ENCODE measurements around the gene OR6S1. TPM values are rescaled to one million over a fixed set of nuclear protein-coding genes. Genes with fewer than 3 reads are reported as not detected.

OR6S1 gene
- total and polyA plus RNA-seq, 7 experiments from 2014 or later = not detected

- Mint-ChIP-seq H3K27me3 (peaks cover 5 to 23% (median 19%) of the 10 kb centered on the region in 5 donors), H3K36me3 (peaks cover 0 to 4% (median 0%) of the 10 kb centered on the region in 5 donors), H3K4me3 (peak overlapping the region; percentile 72 to 86 (median 79)), H3K4me1 (peaks cover 23 to 53% (median 25%) of the 10 kb centered on the region in 7 donors), H3K27ac (peak overlapping the region in 8 of 9 donors; percentile 18 to 74 (median 39)), H3K9me3 (peaks cover 0 to 2% (median 0%) of the 10 kb centered on the region in 11 donors)
- Histone ChIP-seq H3K36me3 (ENCODE audit: control insufficient read depth in 2 of 3, insufficient read depth in 3 of 3, low read length in 3 of 3) (no peaks in the 10 kb centered on the region), H3K9me3 (ENCODE audit: control insufficient read depth in 2 of 3, low read length in 3 of 3) (no peaks in the 10 kb centered on the region), H3K4me1 (ENCODE audit: control insufficient read depth in 2 of 2, insufficient read depth in 2 of 2, low read length in 2 of 2) (peaks cover 3 to 17% of the 10 kb centered on the region in 2 donors), H3K27me3 (ENCODE audit: control insufficient read depth in 2 of 2, insufficient read depth in 2 of 2, low read length in 2 of 2) (no peaks in the 10 kb centered on the region), H3K4me3 (ENCODE audit: low read length) (peak overlapping the region; percentile 59), H3K27ac (ENCODE audit: low read depth, low read length) (no peak overlapping the region)
- DNase-seq (peak; percentile 49 to 77 (median 66)), ATAC-seq (peak; percentile 91)
- CTCF ChIA-PET = interaction anchor here (0.7 to 3.4 kb wide), 6 partner anchors 13 to 31 kb away, joined by 3 to 18 read pairs (median 5); no protein-coding TSS in a partner anchor
- POLR2A ChIA-PET = interaction anchor here (1.1 to 4.0 kb wide), 2 partner anchors 19 to 331 kb away, joined by 3 to 27 read pairs; partner anchors contain the start of gene RNASE4
- intact Hi-C loops (cut with micrococcal nuclease) = loop anchor here (1.0 to 2.0 kb wide), 8 partner anchors 18 to 336 kb away; no protein-coding TSS in a partner anchor
Measured at GRCh38 chr14:20662968-20663732, 21.7 kb upstream of the OR6S1 start.

DNA sequence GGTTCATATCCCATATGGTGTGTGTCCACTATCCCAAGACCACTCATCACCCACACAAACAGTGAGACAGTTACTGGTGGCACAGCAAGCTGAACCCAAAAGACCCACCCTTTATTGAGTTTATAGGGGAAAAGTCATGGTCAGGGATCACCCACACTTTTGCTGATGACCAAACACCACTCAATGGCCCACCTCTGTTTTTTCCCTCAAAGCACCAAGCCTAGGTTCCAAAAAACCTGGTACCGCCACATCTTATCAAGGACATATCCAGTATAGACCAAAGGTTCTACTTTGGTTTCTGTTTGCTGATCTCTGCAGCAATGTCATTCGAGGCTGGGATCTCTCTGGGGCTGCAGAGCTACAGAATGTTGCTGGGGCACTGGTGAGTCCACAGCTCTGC lies 19.7 kb upstream of the OR6S1 start:
- ChIA-PET CTCF (interaction anchor here (0.7 to 1.2 kb wide), 4 partner anchors 20 to 30 kb away, joined by 3 to 7 read pairs (median 4); partner anchors contain the start of gene RNASE4), POLR2A (interaction anchor here (0.6 to 4.0 kb wide), 4 partner anchors 21 to 327 kb away, joined by 3 to 27 read pairs (median 4); partner anchors contain the start of gene RNASE4)
- H3K36me3 Mint-ChIP-seq = peaks cover 0 to 7% (median 0%) of the 10 kb centered on the region in 5 donors
- Histone ChIP-seq H3K36me3 (ENCODE audit: control insufficient read depth in 2 of 3, insufficient read depth in 3 of 3, low read length in 3 of 3) (no peaks in the 10 kb centered on the region), H3K4me3 (ENCODE audit: low read length) (no peak overlapping the region), H3K4me1 (ENCODE audit: control insufficient read depth in 2 of 2, insufficient read depth in 2 of 2, low read length in 2 of 2) (peaks cover 0 to 13% of the 10 kb centered on the region in 2 donors), H3K27ac (ENCODE audit: low read depth, low read length) (no peak overlapping the region), H3K9me3 (ENCODE audit: control insufficient read depth in 2 of 3, low read length in 3 of 3) (no peaks in the 10 kb centered on the region), H3K27me3 (ENCODE audit: control insufficient read depth in 2 of 2, insufficient read depth in 2 of 2, low read length in 2 of 2) (no peaks in the 10 kb centered on the region)
- peaks cover 21 to 40% (median 37%) of the 10 kb centered on the region in 5 donors for H3K27me3 Mint-ChIP-seq
- ATAC-seq (no peak), DNase-seq (no peak)
- no peak overlapping the region for H3K4me3 Mint-ChIP-seq
- H3K9me3 Mint-ChIP-seq = peaks cover 0 to 5% (median 0%) of the 10 kb centered on the region in 11 donors
- intact Hi-C loops (cut with micrococcal nuclease) = no loop called here
- peaks cover 24 to 51% (median 30%) of the 10 kb centered on the region in 7 donors for H3K4me1 Mint-ChIP-seq
- H3K27ac Mint-ChIP-seq = peak overlapping the region in 1 of 9 donors; percentile 52

DNA sequence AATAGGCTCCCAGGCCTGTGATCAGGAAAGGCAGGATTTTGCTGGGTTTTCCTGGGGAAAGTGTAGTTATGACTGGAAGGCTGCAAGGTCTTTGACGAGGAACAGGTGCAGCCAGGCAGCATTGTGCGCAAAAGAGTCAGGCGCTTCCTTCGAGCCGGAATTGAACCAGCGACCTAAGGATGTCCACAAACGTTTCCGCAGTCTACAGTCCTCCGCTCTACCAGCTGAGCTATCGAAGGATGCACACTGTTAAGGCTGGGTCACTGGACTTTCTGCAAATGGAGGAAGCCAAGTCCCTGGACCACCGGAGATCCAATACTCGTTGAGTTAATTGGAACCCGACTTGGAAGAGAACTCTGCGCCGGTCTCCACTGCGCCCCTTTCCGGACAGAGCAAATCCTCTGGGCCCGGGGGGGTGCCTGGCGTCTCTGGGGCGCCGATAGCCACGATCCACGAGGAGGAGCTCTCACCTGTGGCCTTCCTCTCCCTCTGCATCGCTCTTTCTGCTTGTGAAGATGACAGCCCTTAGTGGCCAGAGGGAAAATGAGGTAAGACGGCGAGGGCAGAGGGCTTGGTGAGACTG lies 18.4 kb upstream of the OR6S1 start:
- Mint-ChIP-seq H3K36me3 (peaks cover 0 to 7% (median 0%) of the 10 kb centered on the region in 5 donors), H3K27me3 (peaks cover 32 to 53% (median 50%) of the 10 kb centered on the region in 5 donors), H3K9me3 (peaks cover 0 to 5% (median 0%) of the 10 kb centered on the region in 11 donors), H3K4me3 (peak overlapping the region in 1 of 10 donors; percentile 45), H3K4me1 (peaks cover 24 to 45% (median 30%) of the 10 kb centered on the region in 7 donors), H3K27ac (no peak overlapping the region)
- Histone ChIP-seq H3K36me3 (ENCODE audit: control insufficient read depth in 2 of 3, insufficient read depth in 3 of 3, low read length in 3 of 3) (no peaks in the 10 kb centered on the region), H3K4me1 (ENCODE audit: control insufficient read depth in 2 of 2, insufficient read depth in 2 of 2, low read length in 2 of 2) (peaks cover 0 to 13% of the 10 kb centered on the region in 2 donors), H3K27me3 (ENCODE audit: control insufficient read depth in 2 of 2, insufficient read depth in 2 of 2, low read length in 2 of 2) (peaks cover 0 to 3% of the 10 kb centered on the region in 2 donors), H3K4me3 (ENCODE audit: low read length) (no peak overlapping the region), H3K9me3 (ENCODE audit: control insufficient read depth in 2 of 3, low read length in 3 of 3) (no peaks in the 10 kb centered on the region), H3K27ac (ENCODE audit: low read depth, low read length) (no peak overlapping the region)
- no peak for ATAC-seq
- intact Hi-C loops (cut with micrococcal nuclease) = no loop called here
- POLR2A ChIA-PET = interaction anchor here (4.0 kb wide), 1 partner anchor 22 kb away, joined by 27 read pairs; the partner anchor contains the start of gene RNASE4
- DNase-seq = no peak
- CTCF ChIA-PET = interaction anchor here (1.2 to 2.5 kb wide), 2 partner anchors 28 to 32 kb away, joined by 3 to 17 read pairs; partner anchors contain the start of gene ANG

GRCh38 chr14:20659336-20659735 lies 17.8 kb upstream of the OR6S1 start:
- POLR2A ChIA-PET = no interaction called here
- Histone ChIP-seq H3K4me3 (ENCODE audit: low read length) (no peak overlapping the region), H3K36me3 (ENCODE audit: control insufficient read depth in 2 of 3, insufficient read depth in 3 of 3, low read length in 3 of 3) (no peaks in the 10 kb centered on the region), H3K4me1 (ENCODE audit: control insufficient read depth in 2 of 2, insufficient read depth in 2 of 2, low read length in 2 of 2) (peaks cover 0 to 13% of the 10 kb centered on the region in 2 donors), H3K27me3 (ENCODE audit: control insufficient read depth in 2 of 2, insufficient read depth in 2 of 2, low read length in 2 of 2) (peaks cover 0 to 3% of the 10 kb centered on the region in 2 donors), H3K27ac (ENCODE audit: low read depth, low read length) (no peak overlapping the region), H3K9me3 (ENCODE audit: control insufficient read depth in 2 of 3, low read length in 3 of 3) (no peaks in the 10 kb centered on the region)
- Mint-ChIP-seq H3K27ac (no peak overlapping the region), H3K9me3 (peaks cover 0 to 5% (median 0%) of the 10 kb centered on the region in 11 donors), H3K4me3 (no peak overlapping the region), H3K27me3 (peaks cover 36 to 56% (median 53%) of the 10 kb centered on the region in 5 donors), H3K36me3 (peaks cover 0 to 7% (median 0%) of the 10 kb centered on the region in 5 donors), H3K4me1 (peaks cover 26 to 44% (median 32%) of the 10 kb centered on the region in 7 donors)
- ATAC-seq = no peak
- no peak for DNase-seq
- CTCF ChIA-PET = interaction anchor here (0.6 to 2.5 kb wide), 3 partner anchors 29 to 38 kb away, joined by 3 to 17 read pairs (median 3); partner anchors contain the start of gene ANG
- intact Hi-C loops (cut with micrococcal nuclease) = no loop called here

GRCh38 chr14:20658246-20658645 lies 16.8 kb upstream of the OR6S1 start:
- Mint-ChIP-seq H3K36me3 (peaks cover 0 to 7% (median 0%) of the 10 kb centered on the region in 5 donors), H3K4me3 (no peak overlapping the region), H3K27me3 (peaks cover 47 to 66% (median 61%) of the 10 kb centered on the region in 5 donors), H3K27ac (no peak overlapping the region), H3K4me1 (peaks cover 30 to 45% (median 35%) of the 10 kb centered on the region in 7 donors), H3K9me3 (peaks cover 0 to 5% (median 0%) of the 10 kb centered on the region in 11 donors)
- Histone ChIP-seq H3K4me1 (ENCODE audit: control insufficient read depth in 2 of 2, insufficient read depth in 2 of 2, low read length in 2 of 2) (peaks cover 0 to 9% of the 10 kb centered on the region in 2 donors), H3K9me3 (ENCODE audit: control insufficient read depth in 2 of 3, low read length in 3 of 3) (no peaks in the 10 kb centered on the region), H3K4me3 (ENCODE audit: low read length) (no peak overlapping the region), H3K36me3 (ENCODE audit: control insufficient read depth in 2 of 3, insufficient read depth in 3 of 3, low read length in 3 of 3) (no peaks in the 10 kb centered on the region), H3K27me3 (ENCODE audit: control insufficient read depth in 2 of 2, insufficient read depth in 2 of 2, low read length in 2 of 2) (peaks cover 0 to 13% of the 10 kb centered on the region in 2 donors), H3K27ac (ENCODE audit: low read depth, low read length) (no peak overlapping the region)
- ChIA-PET POLR2A (no interaction called here), CTCF (interaction anchor here (0.8 to 2.5 kb wide), 4 partner anchors 10 to 40 kb away, joined by 3 to 17 read pairs (median 3); no protein-coding TSS in a partner anchor)
- no peak for DNase-seq
- no peak for ATAC-seq
- intact Hi-C loops (cut with micrococcal nuclease) = no loop called here

All from naive thymus-derived CD4-positive, alpha-beta T cell (primary cell).